HG02759 (cell line): ENCODE results near the gene NUDT2.
A peak's percentile ranks its signal among the peaks of the same experiment; 100 is the strongest.
"Not testable (repeated sequence)": the region's sequence is repeated elsewhere in the genome, so short reads cannot be mapped to it uniquely, and the experiment has no call there.

Experiments
- ATAC-seq: cut with Tn5 transposase; IDR thresholded peaks from one replicate; pipeline ENCODE4 v1.9.1; 2021; ENCODE audit warnings: mild to moderate bottlenecking, moderate library complexity; ENCODE audit not compliant: unreplicated experiment

The NUDT2 gene

GRCh38 chr9:34328987-34329832 lies at the start of gene NUDT2, which contains the start of gene KIF24:
TSS of gene NUDT2 (plus strand) at chr9:34329569. CDS start at chr9:34339040, 9,471 bp downstream.
TSS of gene KIF24 (minus strand) at chr9:34329268. CDS start at chr9:34311346, 17,922 bp downstream.
- ATAC-seq, result peak; percentile 94

DNA sequence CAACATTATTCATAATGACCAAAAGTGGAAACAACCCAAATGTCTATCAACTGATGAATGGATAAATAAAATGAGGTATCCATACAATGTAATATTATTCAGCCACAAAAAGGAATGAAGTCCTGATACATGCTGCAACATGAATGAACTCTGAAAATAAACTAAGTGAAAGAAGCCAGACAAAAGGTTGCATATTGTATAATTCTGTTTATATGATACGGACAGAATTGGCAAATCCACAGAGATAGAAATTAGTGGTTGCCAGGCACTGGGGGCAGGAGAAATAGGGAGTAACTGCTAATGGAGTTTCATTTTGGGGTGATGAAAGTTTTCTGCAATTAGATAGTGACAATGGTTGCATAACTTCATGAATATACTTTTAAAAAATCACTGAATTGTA lies 47.3 kb upstream of the NUDT2 start:
- no peak for ATAC-seq

GRCh38 chr9:34289159-34289558 lies 40.2 kb upstream of the NUDT2 start:
- ATAC-seq, result no peak

DNA sequence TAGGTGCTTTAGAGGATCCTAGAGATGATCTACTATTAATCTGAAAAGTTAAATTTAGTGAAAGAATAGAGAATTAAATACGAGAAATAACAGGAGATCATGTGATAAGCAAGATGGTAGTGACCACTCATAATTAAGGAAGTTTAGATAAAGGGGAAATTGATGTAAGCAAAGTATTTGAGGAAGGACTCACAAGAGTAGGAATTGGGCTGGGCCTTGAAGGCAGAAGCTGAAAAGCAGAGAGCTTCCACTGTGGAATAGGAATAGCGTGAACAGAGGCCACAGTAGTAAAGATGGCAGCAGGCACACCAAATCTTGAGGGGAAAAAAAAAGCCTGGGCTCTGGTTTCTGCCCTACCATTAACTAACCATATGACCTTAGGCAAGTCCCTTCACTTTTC lies 38.3 kb upstream of the NUDT2 start:
- ATAC-seq, result no peak

GRCh38 chr9:34291423-34291822 lies 37.9 kb upstream of the NUDT2 start:
- ATAC-seq, result no peak

GRCh38 chr9:34292552-34292951 lies 36.8 kb upstream of the NUDT2 start:
- ATAC-seq, result no peak

GRCh38 chr9:34301064-34301463 lies 28.3 kb upstream of the NUDT2 start:
- not testable (repeated sequence) for ATAC-seq

DNA sequence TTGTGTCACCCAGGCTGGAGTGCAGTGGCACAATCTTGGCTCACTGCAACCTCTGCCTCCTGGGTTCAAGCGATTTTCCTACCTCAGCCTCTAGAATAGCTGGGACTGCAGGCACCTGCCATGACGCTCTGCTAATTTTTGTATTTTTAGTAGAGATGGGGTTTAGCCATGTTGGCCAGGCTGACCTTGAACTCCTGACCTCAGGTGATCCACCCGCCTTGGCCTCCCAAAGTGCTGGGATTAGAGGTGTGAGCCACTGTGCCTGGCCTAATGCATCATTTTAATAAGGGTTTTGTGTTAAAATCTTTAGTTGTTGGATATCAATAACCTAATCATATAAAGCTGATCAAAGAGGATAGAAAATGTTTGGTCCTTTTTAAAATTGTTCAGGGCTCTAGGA lies 21.1 kb upstream of the NUDT2 start:
- ATAC-seq, result not testable (repeated sequence)

DNA sequence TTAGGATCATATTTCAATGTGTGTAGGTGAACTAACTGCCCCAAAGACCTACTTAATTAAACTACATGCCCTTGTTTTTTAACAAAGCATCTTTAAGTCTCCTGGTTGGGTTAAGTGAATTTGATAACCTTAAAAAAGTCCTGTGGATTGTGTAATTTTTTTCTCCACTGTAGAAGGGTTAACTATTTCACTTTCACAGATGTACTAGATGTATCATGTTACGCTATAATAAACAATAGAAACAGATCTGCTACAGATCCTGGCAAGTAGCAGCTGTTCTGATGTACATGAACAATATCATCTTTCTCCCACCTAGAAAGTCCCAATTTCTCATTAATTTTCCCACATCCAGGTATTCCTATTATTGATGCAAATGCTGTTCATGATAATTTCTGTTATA lies 19.2 kb upstream of the NUDT2 start:
- ATAC-seq, result no peak

GRCh38 chr9:34311499-34312185 lies 17.7 kb upstream of the NUDT2 start:
- no peak for ATAC-seq

DNA sequence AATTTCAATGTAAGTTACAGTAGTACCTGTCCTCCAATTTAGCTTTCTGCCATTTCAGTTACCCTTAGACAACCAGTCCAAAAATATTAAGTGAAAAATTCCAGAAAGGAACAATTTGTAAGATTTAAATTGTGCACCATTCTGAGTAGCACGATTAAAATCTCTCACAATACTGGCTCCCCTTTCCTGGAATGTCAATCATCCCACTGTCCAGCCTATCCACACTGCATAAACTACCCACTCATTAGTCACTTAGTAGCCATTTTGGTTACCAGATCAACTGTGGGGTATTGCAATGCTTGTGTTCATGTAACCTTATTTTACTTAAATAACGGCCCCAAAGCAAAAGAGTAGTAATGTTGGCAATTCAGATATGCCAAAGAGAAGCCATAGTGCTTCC lies 11.9 kb upstream of the NUDT2 start:
- ATAC-seq, result no peak

- ATAC-seq, result no peak
These were observed 11.1 kb upstream of the NUDT2 start for GRCh38 chr9:34318163-34318790.

DNA sequence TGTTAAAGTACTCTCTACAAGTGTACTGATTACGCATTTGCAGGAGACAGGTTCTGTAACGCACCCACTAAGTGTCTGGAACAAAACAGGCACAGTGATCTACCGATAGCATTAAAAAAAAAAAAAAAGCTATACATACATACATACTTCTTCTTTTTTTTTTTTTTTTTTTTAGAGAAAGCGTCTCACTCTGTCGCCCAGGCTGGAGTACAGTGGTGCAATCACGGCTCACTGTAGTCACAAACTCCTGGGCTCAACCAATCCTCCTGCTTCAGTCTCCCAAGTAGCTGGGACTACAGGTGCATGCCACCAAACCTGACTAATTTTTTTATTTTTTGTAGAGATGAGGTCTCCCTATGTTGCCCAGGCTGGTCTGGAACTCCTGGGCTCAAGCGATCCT lies 7.9 kb upstream of the NUDT2 start:
- ATAC-seq, result no peak

DNA sequence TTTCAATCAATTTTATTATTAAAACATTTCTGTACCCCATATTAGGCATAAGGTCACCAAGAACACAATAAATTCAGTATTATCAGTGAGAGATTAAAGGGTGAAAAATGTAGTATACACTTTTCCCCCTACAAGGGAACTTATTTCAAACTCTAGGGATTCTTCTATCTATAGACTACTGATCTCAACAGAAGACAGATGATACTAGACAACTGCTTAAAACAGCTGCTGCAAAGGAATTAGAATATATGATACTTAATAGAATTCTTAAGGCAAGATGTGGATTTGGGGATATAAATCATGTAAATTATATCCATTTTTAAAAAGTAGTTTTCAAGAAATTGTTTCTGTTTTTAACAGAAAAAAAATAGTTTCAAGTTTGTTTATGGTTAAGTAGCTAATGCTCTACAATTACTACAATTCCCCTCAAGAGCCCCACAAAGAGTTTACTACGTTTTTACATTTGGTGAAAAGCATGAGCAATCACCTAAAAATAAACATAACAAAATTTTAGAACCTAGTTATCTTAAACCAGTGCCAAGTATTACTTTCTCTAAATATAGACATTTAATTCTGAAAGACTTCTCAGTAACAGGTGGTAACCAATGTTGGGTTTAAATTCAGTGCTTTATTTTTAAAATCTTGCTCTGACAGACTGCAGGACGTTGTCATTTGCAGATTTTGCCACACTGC lies 6.3 kb upstream of the NUDT2 start:
- ATAC-seq, result no peak

GRCh38 chr9:34326690-34327089 lies 2.7 kb upstream of the NUDT2 start:
- no peak for ATAC-seq

- ATAC-seq, result no peak
These were observed 826 bp upstream of the NUDT2 start for GRCh38 chr9:34328500-34328986.

DNA sequence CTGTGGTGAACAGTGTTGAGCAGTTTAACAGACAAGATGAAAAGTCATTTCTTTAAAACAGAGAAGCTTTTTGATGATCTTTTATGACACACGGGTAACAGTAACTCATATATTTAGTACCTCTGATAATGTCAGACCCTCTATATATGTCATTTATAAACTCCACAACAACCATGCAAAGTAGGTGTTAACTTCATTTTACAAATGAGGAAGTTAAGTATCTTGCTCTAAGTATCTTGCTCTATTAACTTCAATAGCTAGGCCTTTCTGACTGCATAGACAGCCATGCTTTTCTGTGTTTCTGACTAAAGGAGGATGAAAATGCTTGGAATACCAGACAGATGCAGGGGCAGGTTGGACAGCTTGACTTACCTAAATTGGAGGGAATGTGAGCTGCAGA lies 1.8 kb downstream of the NUDT2 start:
- no peak for ATAC-seq

DNA sequence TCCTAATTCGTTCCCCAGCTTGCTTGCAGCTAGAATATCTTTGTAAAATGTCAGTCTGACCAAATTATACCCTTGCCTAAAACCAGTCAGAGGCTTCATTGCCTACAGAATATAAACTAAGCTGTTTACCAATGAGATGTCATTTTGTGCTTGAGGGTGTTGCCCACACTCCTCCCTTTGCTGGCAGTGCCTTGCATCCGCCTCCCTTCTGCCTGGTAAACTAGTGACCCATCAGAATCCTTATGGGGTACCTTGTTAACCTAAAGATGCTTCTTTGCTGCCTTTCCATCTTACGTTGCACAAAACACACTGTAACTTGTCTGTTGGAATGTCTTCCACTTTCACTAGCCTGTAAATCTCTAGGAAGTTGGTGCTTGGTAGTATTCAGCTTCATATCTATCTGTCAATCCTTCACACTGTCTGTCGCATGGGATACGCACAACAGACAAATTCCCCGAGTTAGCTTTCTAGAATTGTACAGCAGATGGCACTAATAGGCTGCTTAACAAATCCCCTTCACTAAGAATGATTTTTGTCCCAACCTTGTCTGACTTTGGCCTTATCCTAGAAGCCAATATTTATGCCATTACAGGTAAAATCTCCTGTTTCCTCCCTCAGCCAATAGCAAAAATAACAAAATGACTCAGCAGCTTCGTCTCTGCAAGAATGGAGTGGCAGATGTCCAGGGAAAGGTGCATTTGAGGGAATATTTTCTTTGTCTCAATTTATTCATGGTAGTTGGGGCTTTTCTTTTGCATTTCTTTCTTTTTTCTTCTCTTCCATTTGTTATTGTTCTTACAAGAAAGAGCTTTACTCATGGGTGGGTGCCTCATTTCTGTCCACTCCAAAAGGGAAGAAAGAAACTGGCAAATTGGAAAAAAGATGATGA lies 3.0 kb downstream of the NUDT2 start:
- no peak for ATAC-seq

DNA sequence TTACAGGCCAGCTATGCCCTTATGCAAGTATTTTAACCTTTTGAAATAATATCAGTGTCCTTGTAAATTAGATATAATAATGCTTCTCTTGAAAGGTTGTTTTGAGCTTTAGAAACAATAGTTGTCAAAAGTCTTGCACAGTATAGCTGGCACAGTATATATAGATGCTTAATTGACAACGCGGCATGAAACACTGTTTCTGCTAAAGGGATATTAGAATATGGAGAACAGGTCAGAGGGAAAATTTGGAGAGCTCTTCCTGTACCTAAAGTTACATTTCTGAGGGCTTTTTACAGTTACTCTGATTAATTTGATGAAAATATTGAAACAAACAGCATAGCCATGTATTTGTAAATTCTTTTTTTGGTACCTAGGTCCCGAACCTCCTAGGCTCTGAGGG lies 4.5 kb downstream of the NUDT2 start:
- no peak for ATAC-seq

GRCh38 chr9:34334337-34334824 lies 5.0 kb downstream of the NUDT2 start:
- no peak for ATAC-seq
